Measurements from ENCODE around the gene BCL6B. TPM values are rescaled to one million over a fixed set of nuclear protein-coding genes. Genes with fewer than 3 reads are reported as not detected.

Gene BCL6B
- total RNA-seq, 2 donors from 2014 or later: 2.9 to 7.0 TPM

DNA sequence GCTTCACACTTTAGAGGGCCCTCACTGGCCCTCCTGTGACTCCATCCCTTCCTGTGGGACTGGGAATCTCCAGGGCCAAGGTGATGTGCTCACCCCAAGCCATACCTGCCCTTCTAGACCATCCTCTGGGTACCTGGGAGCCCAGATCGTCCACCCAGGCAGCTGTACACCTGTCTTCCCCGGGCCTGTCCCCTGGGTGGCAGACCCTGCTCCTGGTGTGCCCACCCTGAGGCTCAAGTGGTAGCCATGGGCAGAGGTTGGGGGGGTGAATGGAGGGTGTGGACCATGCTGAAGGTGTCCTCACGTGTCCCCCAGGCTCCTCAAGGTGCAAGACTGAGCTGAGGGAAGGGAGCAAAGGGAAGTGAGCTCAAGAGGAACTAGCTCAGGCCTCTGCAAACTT lies 47.9 kb downstream of the BCL6B start:
- Mint-ChIP-seq H3K27me3 (ENCODE audit: insufficient read depth) (peaks cover 16% of the 10 kb centered on the region), H3K4me3 (no peak overlapping the region), H3K4me1 (no peaks in the 10 kb centered on the region), H3K9me3 (peaks cover 26% of the 10 kb centered on the region), H3K27ac (no peak overlapping the region), H3K36me3 (ENCODE audit: low read depth) (no peaks in the 10 kb centered on the region)
- no peak for DNase-seq
- WGBS, 2 experiments (ENCODE audit: insufficient coverage in 1 of 2, insufficient read length in 1 of 2): 90 to 100% methylated on average over 1 to 3 of the region's 3 CpGs
- Histone ChIP-seq H3K9me3 (ENCODE audit: control insufficient read depth, low read length) (peaks cover 17% of the 10 kb centered on the region), H3K27ac (ENCODE audit: low read depth, low read length) (no peak overlapping the region), H3K27me3 (ENCODE audit: control insufficient read depth, insufficient read depth, low read length, poor library complexity, severe bottlenecking) (no peaks in the 10 kb centered on the region), H3K9ac (ENCODE audit: extremely low read depth, low read length, poor library complexity, severe bottlenecking) (no peak overlapping the region), H3K36me3 (ENCODE audit: control insufficient read depth, insufficient read depth, low read length) (no peaks in the 10 kb centered on the region), H3K4me1 (ENCODE audit: control insufficient read depth, insufficient read depth, low read length) (no peaks in the 10 kb centered on the region), H3K4me3 (ENCODE audit: low read length) (no peak overlapping the region)
- TF ChIP-seq, protein P1, sequence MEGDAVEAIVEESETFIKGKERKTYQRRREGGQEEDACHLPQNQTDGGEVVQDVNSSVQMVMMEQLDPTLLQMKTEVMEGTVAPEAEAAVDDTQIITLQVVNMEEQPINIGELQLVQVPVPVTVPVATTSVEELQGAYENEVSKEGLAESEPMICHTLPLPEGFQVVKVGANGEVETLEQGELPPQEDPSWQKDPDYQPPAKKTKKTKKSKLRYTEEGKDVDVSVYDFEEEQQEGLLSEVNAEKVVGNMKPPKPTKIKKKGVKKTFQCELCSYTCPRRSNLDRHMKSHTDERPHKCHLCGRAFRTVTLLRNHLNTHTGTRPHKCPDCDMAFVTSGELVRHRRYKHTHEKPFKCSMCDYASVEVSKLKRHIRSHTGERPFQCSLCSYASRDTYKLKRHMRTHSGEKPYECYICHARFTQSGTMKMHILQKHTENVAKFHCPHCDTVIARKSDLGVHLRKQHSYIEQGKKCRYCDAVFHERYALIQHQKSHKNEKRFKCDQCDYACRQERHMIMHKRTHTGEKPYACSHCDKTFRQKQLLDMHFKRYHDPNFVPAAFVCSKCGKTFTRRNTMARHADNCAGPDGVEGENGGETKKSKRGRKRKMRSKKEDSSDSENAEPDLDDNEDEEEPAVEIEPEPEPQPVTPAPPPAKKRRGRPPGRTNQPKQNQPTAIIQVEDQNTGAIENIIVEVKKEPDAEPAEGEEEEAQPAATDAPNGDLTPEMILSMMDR (conservative IDR thresholded peaks at IDR 0.05): no peak

DNA sequence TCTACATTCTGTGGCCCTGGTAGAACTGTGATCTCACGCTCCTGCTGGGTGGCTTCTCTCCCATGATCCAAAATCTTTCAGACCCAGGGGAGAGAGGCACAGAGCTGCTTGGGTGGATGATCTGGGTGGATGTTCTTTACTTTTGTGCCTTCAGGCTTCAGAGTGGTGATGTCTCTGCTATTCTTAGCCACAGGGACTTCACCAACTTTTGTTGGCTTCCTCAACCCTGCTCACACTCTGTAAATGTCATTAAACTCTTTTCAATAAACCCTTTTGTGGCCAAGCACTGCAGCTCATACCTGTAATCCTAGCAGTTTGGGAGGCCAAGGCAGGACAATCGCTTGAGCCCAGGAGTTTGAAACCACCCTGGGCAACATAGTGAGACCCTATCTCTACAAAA lies 49.6 kb downstream of the BCL6B start:
- WGBS, 2 experiments (ENCODE audit: insufficient coverage in 1 of 2, insufficient read length in 1 of 2): 80% methylated on average over 1 to 2 of the region's 2 CpGs
- Histone ChIP-seq H3K9me3 (ENCODE audit: control insufficient read depth, low read length) (peaks cover 12% of the 10 kb centered on the region), H3K27ac (ENCODE audit: low read depth, low read length) (no peak overlapping the region), H3K9ac (ENCODE audit: extremely low read depth, low read length, poor library complexity, severe bottlenecking) (no peak overlapping the region), H3K27me3 (ENCODE audit: control insufficient read depth, insufficient read depth, low read length, poor library complexity, severe bottlenecking) (no peaks in the 10 kb centered on the region), H3K36me3 (ENCODE audit: control insufficient read depth, insufficient read depth, low read length) (no peaks in the 10 kb centered on the region), H3K4me1 (ENCODE audit: control insufficient read depth, insufficient read depth, low read length) (no peaks in the 10 kb centered on the region), H3K4me3 (ENCODE audit: low read length) (no peak overlapping the region)
- H3K4me3 Mint-ChIP-seq: no peak overlapping the region
- H3K36me3 Mint-ChIP-seq (ENCODE audit: low read depth): no peaks in the 10 kb centered on the region
- no peak for DNase-seq
- H3K9me3 Mint-ChIP-seq: peaks cover 19% of the 10 kb centered on the region
- H3K4me1 Mint-ChIP-seq: no peaks in the 10 kb centered on the region
- TF ChIP-seq, protein P1 (conservative IDR thresholded peaks at IDR 0.05): no peak
- no peak overlapping the region for H3K27ac Mint-ChIP-seq
- H3K27me3 Mint-ChIP-seq (ENCODE audit: insufficient read depth): peaks cover 16% of the 10 kb centered on the region

DNA sequence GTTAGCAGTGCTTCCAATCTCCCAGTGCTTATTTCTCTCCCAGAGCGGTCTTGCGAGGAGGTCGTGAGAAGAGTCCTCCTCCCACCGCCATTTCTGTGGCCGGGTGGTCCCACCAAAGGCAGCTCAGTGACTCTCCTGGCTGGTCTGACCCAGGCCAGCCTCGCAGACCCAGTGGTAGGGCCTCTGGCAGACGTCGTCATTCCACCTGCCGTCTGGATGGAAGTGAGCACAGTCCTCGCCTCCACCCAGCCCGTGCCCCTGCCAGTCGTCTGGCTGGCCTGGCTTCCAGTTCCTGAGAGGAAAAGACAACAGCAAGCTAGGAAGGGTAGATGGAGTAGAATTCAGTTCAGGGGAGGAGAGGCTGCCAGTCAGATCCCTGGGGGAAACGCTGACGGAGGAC lies 52.1 kb downstream of the BCL6B start:
- Histone ChIP-seq H3K4me1 (ENCODE audit: control insufficient read depth, insufficient read depth, low read length) (no peaks in the 10 kb centered on the region), H3K4me3 (ENCODE audit: low read length) (no peak overlapping the region), H3K27me3 (ENCODE audit: control insufficient read depth, insufficient read depth, low read length, poor library complexity, severe bottlenecking) (no peaks in the 10 kb centered on the region), H3K36me3 (ENCODE audit: control insufficient read depth, insufficient read depth, low read length) (no peaks in the 10 kb centered on the region), H3K27ac (ENCODE audit: low read depth, low read length) (no peak overlapping the region), H3K9me3 (ENCODE audit: control insufficient read depth, low read length) (no peaks in the 10 kb centered on the region), H3K9ac (ENCODE audit: extremely low read depth, low read length, poor library complexity, severe bottlenecking) (no peak overlapping the region)
- Mint-ChIP-seq H3K4me1 (no peaks in the 10 kb centered on the region), H3K36me3 (ENCODE audit: low read depth) (no peaks in the 10 kb centered on the region), H3K27ac (no peak overlapping the region), H3K27me3 (ENCODE audit: insufficient read depth) (peaks cover 15% of the 10 kb centered on the region), H3K9me3 (no peaks in the 10 kb centered on the region), H3K4me3 (no peak overlapping the region)
- 92 to 99% methylated on average over 13 to 14 of the region's 14 CpGs for WGBS, 2 experiments (ENCODE audit: insufficient coverage in 1 of 2, insufficient read length in 1 of 2)
- TF ChIP-seq, protein P1 (conservative IDR thresholded peaks at IDR 0.05): no peak
- DNase-seq: no peak
